Mesodermal cell (in vitro differentiated cells): Measurements from ENCODE around the gene SLC4A11. TPM values are rescaled to one million over a fixed set of nuclear protein-coding genes. Genes with fewer than 3 reads are reported as not detected.
A peak's percentile ranks its signal among the peaks of the same experiment; 100 is the strongest.

Source experiments
- H3K27ac ChIP-seq: 2 replicates; pipeline ENCODE4 v1.7.0; 2013; ENCODE audit warnings: mild to moderate bottlenecking, low read depth, low read length, moderate library complexity; ENCODE audit not compliant: severe bottlenecking
- H3K36me3 ChIP-seq: 2 replicates; pipeline ENCODE4 v1.7.1; 2013; ENCODE audit warnings: mild to moderate bottlenecking, low read length, moderate library complexity; ENCODE audit not compliant: control insufficient read depth, insufficient read depth
- H3K4me1 ChIP-seq: one replicate; pipeline ENCODE4 v1.7.1; 2013; ENCODE audit warnings: mild to moderate bottlenecking, low read length; ENCODE audit not compliant: insufficient read depth, control insufficient read depth, poor library complexity, severe bottlenecking
- H3K4me3 ChIP-seq: 2 replicates; pipeline ENCODE4 v1.7.0; 2013; ENCODE audit warnings: low read length, control low read depth, mild to moderate bottlenecking; ENCODE audit not compliant: insufficient read depth, poor library complexity, severe bottlenecking; ENCODE audit errors: extremely low read depth
- H3K9me3 ChIP-seq: 2 replicates; pipeline ENCODE4 v1.7.1; 2013; ENCODE audit warnings: mild to moderate bottlenecking, low read length, moderate library complexity; ENCODE audit not compliant: control insufficient read depth
- WGBS, 2 experiments: methylation state at CpG; one replicate each; pipeline ENCODE4 v1.1.5; 2013; ENCODE audit warnings: missing lambda C conversion rate in 2 of 2; ENCODE audit not compliant: insufficient coverage in 2 of 2; 5-methylcytosine and 5-hydroxymethylcytosine counted together
- polyA plus RNA-seq, 2 experiments: library from polyadenylated mRNA; stranded (reverse); fragments of 50-300 nt; gene quantifications; one replicate each; pipeline ENCODE4 v1.2.3, GENCODE V29; 2013

Gene SLC4A11
- 7.6 TPM for polyA plus RNA-seq (2013, experiment 1 of 2)
- polyA plus RNA-seq (2013, experiment 2 of 2): 6.4 TPM

DNA sequence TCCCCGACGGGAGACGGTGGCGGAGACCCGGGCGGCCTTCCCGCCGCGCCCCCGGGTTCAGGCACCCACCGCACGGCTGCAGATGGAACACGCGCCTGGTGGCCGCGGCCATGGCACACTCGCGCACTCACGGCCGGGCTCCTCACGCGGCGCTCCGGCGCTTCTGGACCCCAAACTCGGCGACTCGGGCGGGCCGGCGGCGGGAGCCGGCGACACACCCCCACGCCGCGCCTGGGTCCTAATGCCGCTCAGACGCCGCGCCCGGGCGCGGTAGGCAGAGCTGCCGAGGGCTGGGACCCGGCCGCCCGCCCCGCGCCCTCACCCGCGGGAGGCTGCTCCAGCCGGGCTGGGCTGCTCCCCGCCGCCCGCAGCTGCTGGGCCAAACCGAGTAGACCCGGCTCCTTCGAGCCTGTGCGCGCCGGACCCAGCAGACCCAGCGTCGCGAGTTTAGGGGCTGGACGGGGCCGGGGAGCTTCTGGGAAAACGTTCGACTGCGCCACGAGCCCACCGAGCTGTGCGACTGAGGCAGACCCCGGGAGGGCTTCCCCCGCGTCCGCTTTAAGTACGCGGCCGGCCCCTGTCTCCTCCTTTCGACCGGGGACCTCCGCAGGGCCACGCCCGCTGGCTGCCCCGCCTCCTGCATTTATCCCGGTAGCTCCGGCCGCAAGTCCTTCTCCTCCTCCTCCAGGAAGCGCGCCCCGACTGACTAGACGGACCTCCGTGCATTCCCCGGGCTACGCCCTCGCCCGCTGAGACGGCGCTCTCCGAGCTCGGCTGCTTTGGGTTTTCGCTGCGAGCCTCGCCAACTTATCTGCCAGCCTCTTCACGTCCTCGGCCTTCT, at the start of gene SLC4A11:
TSS of gene SLC4A11 (minus strand) at position 165 of the 841 bp plus-strand sequence. CDS start at position 112, 53 bp downstream.
- H3K4me3 ChIP-seq: peak within 1 kb of the TSS; percentile 66
- H3K4me1 ChIP-seq: peaks cover 9% of the 10 kb centered on the region
- H3K36me3 ChIP-seq: no peaks in the 10 kb centered on the region
- H3K9me3 ChIP-seq: no peaks in the 10 kb centered on the region
- no peak within 1 kb of the TSS for H3K27ac ChIP-seq
- 0% methylated on average over 76 to 99 of the region's 107 CpGs for WGBS, 2 experiments

DNA sequence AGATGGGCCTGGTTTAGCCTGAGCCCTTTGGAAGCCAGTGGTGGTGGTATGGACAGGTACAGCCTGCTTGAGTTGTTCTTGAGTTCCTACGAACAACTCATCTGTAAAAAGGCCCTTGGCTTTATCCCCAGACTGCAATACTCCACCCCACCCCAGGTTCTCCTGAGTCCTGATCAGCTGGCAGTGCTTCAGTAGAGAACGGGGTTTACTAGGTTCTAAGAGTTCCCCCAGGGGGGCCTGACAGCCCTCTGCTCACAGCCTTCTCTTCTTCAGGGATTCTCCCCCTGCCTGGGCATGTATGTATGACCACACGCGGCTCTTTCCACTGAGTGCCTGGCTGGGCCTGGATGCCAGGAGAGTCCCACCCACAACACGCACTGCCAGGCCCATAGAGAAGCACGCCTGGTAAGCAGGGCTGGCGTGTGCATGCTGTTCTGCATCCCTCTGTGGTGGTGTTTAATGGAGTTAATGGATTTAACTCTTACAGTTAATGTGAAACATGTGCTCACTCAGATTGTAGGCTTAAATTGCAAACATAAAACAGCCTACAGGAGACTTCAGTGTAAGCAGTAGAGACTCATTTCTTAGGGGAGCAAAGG, 44.3 kb upstream of the SLC4A11 start:
- Histone ChIP-seq H3K36me3 (peaks cover 61% of the 10 kb centered on the region), H3K4me1 (no peaks in the 10 kb centered on the region), H3K27ac (no peak overlapping the region), H3K9me3 (no peaks in the 10 kb centered on the region), H3K4me3 (no peak overlapping the region)
- 92 to 100% methylated on average over 2 to 7 of the region's 7 CpGs for WGBS, 2 experiments

DNA sequence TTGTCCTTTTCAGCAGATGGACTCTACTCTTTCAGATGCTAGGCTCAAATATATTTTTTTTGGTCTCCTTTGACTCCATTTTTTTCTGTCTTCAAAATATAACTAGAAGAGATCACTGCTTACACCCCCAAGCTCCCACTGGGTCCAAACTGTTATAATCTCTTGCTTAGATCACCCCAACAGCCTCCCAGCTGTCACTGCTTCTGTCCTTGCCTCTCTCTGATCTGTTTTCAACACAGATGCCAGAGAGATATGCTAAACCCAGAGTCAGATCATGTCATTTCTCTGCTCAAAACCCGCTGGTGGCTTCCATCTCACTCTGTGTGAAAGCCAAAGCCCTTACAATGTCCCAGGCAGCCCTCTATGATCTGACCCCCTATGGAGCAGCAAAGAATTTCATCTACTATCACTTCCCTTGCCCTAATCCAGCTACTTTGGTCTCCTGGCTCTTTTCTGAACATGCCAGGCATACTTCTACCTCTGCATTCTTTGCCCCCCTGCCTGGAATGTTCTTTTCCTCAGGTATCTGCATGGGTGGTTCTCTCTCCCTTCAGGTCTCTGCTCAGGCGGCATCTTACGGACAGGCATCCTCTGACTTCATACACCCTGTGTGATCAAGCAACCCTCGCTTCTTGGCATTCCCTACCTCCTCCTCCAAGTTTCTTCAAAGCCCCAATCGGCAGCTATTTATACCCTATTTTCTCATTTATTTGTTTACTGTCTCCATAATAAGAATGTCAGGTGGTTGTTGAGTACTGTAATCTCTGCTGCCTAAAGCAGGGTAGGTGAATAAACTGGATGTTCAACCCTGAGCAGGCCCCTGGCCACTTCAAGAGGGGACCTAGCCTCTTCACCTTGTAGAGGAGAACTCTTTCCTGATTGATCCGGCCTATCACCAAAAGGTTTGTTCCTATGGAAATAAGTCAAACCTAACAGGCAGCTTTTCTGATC, 43.6 kb upstream of the SLC4A11 start:
- 84 to 89% methylated on average over 4 to 5 of the region's 6 CpGs for WGBS, 2 experiments
- Histone ChIP-seq H3K4me3 (no peak overlapping the region), H3K36me3 (peaks cover 63% of the 10 kb centered on the region), H3K9me3 (no peaks in the 10 kb centered on the region), H3K4me1 (no peaks in the 10 kb centered on the region), H3K27ac (no peak overlapping the region)

DNA sequence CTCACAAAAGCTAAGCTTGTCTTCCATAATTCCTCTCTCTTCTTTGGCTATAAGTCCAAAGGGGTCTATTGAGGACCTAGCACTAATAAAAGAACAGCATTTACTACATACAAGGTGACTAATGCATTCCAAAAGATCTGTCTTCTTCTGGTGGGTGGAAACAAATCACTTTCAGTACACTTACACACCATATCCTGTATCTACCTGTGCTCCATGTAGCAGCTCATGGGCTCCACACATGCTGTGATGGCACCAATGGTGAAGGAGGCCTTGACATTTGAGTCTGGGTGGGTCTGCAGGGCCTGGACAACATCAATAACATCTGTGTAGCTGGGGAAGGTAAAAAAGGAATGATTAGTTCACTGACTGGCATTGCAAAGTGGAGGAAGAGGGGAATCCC, 42.4 kb upstream of the SLC4A11 start:
- Histone ChIP-seq H3K9me3 (no peaks in the 10 kb centered on the region), H3K36me3 (peaks cover 65% of the 10 kb centered on the region), H3K4me3 (no peak overlapping the region), H3K4me1 (no peaks in the 10 kb centered on the region), H3K27ac (no peak overlapping the region)

DNA sequence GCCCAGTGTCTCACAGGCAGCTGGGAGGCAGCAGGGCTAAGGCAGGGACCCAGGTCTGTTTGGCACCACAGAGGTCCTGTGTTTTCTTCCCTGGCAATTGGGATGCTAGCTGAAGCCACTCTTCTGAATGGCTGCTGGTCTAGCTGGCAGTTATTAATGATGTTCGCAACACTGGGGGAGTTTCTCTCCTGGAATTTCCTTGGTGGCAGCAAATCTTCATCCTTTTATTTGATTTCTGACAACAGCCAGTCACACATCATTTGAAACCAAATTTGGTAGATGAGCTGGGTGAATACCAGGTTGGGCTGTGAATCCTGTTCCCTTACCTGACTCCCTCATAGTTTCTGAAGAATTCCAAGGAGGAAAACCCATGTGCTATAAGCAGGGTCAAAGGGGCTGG, 40.8 kb upstream of the SLC4A11 start:
- no peaks in the 10 kb centered on the region for H3K4me1 ChIP-seq
- H3K27ac ChIP-seq: no peak overlapping the region
- peaks cover 63% of the 10 kb centered on the region for H3K36me3 ChIP-seq
- WGBS, 2 experiments: 100% methylated on average over 1 of the region's 1 CpG; no CpG with 5 or more reads in 1 of the 2 experiments
- no peaks in the 10 kb centered on the region for H3K9me3 ChIP-seq
- H3K4me3 ChIP-seq: no peak overlapping the region

DNA sequence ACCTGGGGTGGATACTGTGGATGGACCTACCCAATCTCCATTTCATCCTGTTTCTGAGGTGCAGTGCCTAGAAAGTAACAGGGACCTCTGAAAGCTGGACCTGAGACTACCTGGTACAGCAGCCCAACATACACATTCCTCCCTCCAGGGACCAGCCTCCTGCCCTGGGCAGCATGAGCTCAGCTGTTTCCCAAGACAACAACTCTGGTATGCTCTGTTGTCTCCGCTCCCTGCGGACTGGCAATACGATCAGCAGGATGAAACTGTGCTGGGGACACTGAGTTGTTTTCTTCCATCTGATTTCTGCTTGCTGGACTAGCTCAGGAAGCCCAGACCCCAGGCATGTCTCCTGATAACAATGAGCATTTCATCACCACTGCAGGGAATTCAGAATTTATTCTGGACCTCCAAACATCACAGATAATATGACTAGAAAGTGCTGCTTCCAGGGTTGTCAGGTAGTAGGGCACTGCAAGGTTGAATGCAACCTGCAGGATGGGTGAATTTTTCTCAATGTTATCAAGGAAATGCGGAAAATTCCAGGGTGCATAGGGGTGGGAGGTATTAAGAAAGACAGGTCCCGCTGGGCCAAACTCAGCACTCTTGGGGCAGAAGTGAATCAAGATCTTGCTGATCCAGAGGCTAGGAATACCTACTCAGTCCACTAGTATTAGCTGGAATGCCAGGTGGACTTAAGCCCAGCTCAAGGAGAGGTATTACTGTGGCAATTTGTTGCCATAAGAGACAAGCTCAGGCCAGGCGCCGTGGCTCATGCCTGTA, 38.9 kb upstream of the SLC4A11 start:
- 87 to 91% methylated on average over 5 of the region's 7 CpGs for WGBS, 2 experiments
- no peaks in the 10 kb centered on the region for H3K4me1 ChIP-seq
- peaks cover 79% of the 10 kb centered on the region for H3K36me3 ChIP-seq
- no peak overlapping the region for H3K27ac ChIP-seq
- no peaks in the 10 kb centered on the region for H3K9me3 ChIP-seq
- no peak overlapping the region for H3K4me3 ChIP-seq

DNA sequence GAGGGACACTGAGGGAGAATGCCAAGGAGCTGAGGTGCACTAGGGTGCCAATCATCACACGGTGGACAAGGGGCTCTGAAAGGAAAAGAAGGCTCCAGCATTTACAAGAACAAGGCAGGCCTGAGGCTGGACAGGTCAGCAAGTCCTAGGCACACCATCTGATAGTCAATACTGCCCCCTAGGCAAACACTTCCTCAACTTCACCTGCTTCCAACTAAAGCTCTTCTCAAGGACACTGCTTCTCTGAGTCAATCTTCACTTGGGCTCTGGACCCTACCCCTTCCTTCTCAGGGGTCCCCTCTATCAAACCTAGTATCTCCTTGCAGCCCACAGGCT, 37.7 kb upstream of the SLC4A11 start:
- Histone ChIP-seq H3K36me3 (peaks cover 79% of the 10 kb centered on the region), H3K9me3 (no peaks in the 10 kb centered on the region), H3K4me1 (no peaks in the 10 kb centered on the region), H3K4me3 (no peak overlapping the region), H3K27ac (no peak overlapping the region)
- 73 to 85% methylated on average over 1 of the region's 1 CpG for WGBS, 2 experiments

DNA sequence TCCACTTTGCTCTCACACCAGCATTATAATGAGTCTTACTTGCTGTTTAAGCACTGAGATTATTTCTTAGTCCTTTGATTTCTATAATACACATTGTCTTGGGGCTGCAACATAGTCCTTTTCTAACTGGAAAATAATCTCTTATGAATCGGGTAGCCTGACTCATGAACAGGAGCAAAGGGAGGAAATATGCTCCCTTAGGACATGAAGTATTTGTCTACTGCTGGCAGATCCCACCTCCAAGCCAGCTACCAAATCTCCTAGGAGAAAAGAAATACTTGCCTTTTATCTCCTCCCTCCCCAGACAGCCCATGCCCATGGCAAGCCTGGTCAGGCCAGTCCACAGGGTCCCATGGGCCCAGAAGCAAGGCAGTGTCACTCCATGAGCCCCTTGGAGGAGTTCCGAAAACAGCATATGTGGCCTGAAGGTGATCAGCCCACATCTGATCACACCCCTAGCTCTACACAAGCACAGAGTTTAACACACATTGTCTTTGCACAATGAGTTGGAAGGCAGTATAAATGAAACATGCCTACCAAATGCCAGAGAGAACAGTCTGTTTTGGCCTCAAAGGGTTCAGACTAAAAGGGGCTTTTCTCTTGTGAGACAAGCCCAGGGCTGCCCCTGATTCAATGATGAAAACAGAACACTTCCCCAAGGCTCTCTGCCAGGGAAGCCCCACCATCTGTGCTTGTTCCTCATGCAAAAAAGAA, 37.1 kb upstream of the SLC4A11 start:
- Histone ChIP-seq H3K9me3 (no peaks in the 10 kb centered on the region), H3K27ac (no peak overlapping the region), H3K36me3 (peaks cover 76% of the 10 kb centered on the region), H3K4me3 (no peak overlapping the region), H3K4me1 (no peaks in the 10 kb centered on the region)
- 100% methylated on average over 1 of the region's 2 CpGs; no CpG with 5 or more reads in 1 of the 2 experiments for WGBS, 2 experiments

DNA sequence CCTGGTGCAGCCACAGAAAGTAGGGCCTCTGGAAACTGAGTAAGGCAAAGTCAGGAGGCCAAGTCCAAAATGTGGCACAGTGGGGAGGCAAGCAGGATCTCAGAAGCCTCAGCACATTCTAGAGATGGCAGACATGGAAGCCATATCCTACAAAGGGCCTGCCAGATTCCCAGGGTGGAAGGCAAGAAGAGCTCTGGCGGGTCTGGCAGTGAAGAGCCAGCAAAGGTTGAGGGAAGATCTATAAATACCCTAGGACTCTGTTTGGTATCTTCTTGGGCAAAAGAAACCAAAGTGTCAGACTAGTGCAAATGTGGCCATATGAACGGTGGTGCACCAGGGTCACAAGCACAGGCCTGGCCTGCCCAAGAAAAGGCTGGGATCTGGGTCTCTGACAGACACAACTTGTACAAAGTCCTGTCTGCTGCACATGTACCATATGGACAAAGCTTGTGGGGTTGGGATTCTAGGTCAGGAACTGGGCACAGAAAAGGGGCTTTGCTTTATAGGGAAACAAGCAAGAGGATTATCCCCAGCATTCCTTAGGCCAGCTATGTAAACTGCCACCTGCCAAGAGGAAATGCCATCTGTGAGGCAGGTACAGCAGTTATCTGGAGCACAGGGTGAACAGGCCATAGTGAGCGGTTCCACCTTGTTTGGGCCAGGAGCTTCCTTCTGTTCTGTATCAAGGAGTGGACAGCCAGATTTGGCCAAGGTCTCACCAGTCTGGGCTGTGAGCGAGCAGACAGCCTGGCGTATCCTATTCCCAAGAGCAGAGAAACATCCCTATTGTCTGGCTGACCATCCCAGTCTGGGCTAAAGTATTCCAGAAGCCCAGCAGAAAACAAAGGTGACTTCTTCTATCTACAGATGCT, 36.3 kb upstream of the SLC4A11 start:
- Histone ChIP-seq H3K27ac (no peak overlapping the region), H3K4me1 (no peaks in the 10 kb centered on the region), H3K9me3 (no peaks in the 10 kb centered on the region), H3K4me3 (no peak overlapping the region), H3K36me3 (peaks cover 76% of the 10 kb centered on the region)
- 95 to 96% methylated on average over 3 to 5 of the region's 5 CpGs for WGBS, 2 experiments
